Measurements from ENCODE around the gene MGP.

Gene MGP

DNA sequence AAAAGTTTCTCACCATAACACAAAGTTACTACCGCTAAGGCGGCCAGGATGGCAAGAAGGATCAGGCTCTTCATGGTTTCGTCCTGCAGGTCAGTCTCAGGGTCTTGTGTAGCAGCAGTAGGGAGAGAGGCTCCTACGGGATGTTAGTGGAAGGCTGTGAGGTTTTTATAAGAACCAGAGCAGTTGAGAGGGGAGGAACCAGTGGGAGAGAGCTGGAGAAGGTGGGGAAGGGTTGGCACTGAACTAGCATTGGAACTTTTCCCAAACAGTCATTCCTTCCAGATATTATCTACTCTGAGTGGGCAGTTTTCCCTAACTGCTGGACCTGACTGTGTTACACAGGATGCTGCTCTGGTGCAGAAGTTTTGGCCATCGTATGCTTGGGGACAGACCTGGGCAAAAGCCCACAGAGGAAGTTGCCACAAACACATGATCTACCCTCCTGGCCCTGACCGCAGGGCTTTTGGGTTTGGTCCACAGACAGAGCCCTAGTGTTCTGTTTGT lies at the start of gene MGP:
Gene MGP, minus strand, starts transcription at position 137 of the 504 bp plus-strand sequence. Its CDS starts 63 bp downstream, at position 74.
- DNase-seq = no peak

DNA sequence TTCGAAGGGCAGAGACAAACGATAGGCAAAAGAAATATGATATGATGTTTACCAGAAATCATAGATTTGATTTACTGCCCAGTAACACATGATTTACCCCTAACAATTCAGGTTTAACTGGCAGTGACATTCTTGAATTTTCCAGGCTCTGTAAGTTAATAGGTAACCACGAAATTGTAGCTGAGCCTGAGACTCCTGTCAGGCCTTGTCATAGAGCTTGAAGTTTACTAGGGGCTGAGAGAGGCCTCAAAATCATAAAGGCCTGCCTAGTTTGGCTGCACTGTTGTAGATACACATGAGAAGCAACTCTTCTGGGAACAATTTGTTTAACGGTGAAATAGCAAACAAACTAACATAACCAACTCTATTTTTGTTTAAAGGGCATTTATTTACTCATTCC lies 49.4 kb upstream of the MGP start:
- no peak for DNase-seq

DNA sequence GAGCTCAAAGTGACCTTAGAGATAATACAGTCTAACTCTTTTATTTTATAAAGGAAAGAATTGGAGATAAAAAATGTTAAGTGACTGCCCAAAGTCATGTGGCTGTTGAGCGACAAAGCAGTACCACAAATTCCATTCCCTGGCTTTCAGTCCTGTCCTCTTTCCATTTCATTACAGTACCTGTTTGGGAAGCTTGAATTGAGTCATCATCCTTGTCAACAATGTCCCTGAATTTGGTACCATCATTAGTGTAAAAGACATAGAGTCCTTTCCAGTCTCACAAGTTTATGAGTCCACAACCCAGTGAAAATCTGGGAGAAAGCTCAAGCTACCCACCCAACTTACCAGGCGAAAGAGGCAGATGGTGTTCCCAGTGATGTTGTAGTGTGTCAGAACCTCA lies 48.9 kb upstream of the MGP start:
- DNase-seq = no peak

DNA sequence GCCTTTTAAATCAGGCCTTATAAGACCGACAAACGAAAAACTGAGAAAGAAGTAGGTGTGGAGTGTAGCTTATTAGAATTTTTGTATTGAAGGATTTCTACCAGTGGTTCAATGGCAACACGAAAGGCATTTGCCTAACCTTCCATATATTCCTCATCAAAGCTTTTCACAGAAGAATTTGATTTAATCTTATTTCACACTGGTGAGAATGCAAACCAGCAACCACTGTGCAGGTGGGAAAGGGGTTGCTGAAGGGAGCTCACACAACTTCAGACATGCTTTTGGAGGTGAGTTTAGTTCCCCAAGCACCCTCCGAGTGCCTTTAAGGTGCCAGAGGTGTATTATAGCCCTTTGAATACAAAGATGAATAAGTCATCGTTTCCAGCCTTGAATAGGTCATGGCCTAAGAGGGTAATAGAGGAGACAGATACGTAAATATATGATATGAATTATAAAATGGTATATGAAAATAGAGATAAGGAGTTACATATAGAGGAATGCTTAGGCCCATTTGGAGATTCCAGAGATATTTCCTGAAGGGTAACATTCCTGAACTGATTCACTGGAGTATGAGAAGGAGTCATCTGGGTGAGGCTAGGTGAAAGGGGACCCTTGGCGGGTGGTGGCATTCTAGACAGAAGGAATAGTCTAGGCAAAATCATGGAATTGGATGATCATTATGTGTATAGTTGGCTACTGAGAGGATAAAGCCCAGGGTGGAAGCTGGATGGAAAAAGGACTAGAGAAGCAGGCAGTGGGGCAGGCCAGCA lies 46.3 kb upstream of the MGP start:
- DNase-seq = no peak

DNA sequence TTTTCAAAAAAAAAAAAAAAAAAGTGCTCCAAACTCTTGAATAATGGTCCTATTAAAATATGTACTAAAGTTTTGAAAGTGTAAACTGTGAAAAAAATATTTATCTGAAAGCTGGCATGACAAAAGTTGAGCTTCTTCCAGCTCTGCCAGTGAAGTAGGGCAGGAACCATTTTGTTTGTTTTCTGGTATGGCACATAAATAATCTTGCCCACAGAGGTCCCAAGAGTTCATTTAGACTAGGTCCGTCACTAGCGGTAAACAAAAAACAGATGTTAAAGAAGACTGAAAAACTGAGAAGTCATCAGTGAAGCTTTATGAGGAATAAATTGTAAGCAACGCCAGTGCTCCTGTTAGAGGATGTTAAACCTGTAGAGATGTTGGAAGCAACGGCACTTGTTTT lies 45.7 kb upstream of the MGP start:
- DNase-seq = no peak

DNA sequence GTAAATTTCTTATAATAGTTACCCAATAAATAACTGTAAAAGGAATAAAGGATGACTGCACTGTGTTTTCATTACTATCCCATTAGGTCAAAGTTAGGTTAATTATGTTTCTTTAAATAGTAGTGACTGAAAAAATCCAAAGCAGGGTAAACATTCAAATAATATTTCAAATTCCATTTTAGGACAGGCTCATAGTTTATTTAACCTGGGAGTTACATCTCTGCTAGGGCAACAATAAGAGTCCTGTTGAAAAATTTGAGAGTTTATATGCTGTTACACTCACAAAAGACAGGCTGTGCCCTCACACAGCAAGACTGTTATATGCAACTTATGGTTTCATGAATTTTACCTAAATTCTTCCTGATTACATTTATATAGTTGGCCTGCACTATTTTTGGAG lies 44.6 kb upstream of the MGP start:
- no peak for DNase-seq

DNA sequence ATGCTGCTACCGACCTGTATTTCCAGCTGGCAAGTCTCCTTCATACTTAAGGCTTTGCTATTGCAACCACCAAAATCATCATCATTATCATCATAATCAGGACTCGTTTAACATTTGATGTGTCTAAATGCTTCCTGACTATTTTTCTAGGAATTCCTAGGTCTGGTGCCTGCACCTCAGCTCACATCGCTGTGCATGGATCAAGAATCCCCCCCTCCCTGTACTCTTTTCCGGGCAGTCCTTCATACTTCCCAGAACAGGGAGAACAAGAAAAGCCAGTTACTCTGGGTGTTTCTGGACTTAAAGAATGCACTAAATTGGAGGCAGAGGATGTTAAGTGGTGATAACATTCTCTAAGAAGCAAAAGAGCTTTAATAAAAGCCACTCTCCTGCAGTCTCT lies 43.3 kb upstream of the MGP start:
- no peak for DNase-seq

DNA sequence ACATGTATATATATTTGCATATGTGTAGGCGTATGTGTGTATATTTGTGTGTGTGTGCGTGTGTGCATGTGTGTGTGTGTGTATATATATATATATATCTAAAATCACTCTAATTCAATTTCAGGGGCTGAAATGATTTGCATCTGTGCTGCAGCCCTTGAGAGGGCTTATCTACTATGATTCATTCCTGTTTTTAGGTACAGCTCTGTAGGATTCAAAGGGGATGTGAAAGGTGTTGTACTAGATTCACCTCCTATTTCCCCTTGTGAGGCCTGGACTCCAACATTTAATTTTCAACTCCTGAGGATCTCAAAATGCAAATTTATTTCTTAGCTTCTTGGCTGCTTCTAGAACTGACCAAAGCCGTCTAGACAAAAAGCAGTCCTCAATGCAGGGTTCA lies 41.6 kb upstream of the MGP start:
- no peak for DNase-seq

DNA sequence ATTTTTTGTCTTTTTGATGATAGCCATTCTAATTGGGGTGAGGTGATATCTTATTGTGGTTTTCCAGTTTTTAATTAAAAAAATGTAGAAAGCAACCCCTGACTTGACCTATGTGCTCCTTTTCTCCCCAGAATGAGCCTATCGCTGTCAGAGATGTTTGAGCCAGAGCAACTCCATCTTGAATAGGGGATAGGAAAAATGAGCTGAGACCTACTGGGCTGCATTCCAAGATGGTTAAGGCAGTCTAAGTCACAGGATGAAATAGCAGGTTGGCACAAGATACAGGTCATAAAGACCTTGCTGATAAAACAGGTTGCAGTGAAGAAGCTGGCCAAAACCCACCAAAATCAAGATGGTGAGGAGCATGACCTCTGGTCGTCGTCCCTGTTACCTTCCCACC lies 38.9 kb upstream of the MGP start:
- DNase-seq = no peak

DNA sequence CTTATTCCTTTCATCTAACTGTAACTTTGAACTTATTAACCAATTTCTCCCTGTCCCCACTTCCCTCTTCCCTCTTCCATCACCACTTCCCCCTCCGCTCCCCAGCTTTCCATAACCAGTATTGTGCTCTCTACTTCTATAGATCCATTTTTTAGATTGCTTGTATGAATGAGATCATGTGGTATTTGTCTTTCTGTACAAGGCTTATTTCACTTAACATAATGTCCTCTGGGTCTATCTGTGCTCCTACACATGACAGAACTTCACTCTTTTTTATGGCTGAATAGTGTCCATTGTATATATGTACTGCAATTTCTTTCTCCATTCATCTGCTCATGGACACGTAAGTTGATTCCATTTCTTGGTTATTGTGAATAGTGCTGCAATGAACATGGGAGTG lies 38.3 kb upstream of the MGP start:
- no peak for DNase-seq

DNA sequence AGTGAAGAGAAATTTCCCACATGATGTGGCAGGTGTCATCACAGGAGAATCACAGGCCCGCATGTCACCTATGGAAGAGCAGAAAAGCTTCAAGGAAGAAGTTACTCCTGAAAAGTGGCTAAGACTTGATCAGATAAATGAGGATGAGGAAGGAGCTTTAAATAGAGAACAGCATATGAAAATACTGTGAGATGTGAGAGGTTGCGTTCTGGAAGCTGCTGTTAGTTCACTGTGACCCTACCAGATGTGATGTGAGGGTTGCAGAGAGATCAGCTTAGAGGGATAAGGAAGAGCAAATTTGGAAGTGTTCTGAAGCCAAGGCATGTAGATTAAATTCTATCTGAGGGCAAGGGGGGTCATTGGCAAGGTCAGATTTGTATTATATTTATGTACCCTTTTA lies 35.6 kb upstream of the MGP start:
- no peak for DNase-seq

DNA sequence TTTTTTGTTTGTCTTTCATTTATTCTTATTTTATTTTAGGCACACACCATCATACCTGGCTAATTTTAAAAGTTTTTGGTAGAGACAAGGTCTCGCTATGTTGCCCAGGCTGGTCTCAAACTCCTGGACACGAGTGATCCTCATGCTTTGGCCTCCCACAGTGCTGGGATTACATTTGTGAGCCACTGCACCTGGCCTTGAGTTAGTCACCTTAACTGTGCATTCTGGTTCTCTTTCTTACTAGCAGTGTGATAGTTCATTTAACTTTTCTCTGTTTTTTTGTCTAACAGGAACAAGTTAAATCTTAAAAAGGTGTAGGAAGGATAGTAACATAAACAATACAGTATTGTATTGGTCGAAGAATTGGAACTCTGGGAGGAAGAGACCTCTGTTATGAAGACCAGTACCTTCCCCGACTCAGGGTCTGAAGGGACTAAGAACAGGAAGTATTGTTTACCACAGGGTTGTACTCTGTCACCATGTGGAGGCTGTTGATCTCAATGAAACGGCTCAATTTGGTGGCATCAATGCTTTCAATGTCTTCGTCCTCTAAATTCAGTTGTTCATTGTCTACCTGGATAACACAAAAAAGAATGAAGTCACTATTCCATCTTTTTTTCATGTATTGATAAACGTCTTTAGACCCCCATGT lies 34.9 kb upstream of the MGP start:
- no peak for DNase-seq

DNA sequence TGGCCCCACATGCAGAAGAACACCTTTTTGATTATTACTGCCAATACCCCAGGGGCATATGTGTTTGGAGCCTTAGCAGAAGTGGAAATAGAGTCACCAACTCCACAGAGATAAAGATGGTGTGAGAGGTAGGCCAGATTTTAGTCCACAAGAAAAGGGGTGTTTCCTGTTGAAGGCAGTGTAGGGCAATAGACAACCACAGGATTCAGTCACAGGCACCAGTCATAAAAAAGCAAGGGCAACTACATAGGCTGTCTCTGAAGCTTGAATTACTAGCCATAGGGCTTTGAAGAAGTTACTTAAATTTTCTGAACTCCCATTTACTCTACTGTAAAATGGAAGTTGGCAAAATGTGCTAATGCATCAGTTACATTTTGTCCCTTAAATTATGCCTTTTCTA lies 33.8 kb upstream of the MGP start:
- DNase-seq = no peak

DNA sequence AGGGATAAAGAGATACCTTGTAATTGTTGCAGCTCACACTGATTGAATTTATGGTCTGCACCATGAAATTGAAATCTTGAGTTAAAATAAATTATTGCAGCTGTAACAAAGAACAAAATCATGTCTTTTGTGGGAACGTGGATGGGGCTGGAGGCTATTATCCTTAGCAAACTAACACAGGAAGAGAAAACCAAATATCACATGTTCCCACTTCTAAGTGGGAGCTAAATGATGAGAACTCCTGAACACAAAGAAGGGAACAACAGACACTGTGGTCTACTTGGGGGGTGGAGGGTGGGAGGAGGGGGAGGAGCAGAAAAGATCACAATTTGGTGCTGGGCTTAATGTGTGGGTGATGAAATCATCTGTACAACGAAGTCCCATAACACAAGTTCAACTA lies 30.1 kb upstream of the MGP start:
- DNase-seq = no peak

DNA sequence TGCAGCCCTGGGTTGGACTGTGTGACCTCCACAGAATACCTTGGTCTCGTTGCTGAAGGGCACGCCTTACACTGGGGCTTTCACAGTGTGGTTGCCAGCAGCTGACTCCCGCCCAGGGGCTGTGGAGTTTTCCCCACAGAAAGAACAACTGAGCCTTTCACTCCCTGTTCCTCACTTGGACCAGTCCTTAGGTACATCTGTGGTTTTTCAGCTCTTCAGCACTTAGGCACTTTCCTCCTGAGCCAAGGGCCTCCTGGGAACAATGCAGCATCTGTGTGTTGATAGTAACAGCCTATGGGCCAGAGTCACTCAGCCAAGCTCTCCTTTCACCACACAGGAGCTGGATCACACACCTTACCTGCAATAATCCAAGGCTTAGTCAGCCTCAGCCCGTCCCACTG lies 27.7 kb upstream of the MGP start:
- no peak for DNase-seq

DNA sequence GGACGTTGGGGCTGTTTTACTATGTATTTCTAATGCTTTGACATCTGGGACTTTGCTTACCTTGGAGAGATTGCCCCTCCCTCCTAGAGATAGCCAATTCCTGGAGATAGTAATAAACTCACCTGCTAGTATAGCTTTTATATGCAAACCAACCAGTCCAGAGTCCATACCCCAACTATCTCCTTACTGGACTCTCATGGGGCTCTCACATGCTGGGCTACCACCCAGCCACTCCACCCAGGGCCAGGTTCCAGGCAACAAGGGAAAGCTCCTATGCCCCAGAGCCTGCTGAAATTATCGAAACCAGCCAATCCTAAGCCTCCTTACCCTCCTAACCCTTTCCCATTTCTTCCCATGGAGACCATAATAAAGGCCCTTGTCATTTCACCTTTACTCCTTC lies 25.5 kb upstream of the MGP start:
- no peak for DNase-seq

DNA sequence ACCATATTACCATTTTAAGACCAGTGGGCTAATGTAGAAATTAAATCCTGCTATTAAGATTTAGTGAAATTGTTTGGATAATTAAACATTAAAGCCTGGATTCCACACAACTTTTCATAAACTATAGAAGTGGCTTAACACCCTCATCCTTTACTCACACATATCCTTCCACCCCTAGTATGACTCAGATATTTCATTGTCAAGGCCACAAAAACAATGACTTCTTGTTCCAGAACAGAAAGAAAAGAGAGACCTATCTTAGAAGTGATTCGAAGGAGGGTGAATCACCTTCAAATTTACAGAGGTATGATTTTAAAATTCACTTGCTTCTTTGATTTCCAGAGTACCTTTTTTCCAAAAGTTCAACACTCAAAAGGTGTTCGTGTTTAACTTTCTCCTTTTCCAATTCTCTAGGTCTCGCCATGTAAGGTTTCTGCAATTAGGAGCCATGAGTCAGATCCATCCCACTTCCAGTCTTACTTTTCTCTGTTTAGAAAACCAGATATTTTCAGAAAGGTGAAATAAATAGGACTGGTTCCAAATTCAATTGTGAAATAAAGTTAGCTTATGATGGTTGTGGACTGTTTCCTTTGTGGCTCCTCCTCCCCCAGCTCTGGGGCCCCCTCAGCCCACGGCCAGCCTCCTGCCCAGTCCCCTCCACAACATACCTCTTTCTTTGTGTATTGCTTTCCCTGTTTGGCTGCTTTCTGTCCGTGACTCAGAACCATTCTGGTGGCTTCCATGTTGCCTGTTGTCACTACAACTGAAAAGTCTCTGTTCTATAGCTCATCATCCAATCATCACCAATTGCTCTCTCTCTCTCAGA lies 24.6 kb upstream of the MGP start:
- no peak for DNase-seq

DNA sequence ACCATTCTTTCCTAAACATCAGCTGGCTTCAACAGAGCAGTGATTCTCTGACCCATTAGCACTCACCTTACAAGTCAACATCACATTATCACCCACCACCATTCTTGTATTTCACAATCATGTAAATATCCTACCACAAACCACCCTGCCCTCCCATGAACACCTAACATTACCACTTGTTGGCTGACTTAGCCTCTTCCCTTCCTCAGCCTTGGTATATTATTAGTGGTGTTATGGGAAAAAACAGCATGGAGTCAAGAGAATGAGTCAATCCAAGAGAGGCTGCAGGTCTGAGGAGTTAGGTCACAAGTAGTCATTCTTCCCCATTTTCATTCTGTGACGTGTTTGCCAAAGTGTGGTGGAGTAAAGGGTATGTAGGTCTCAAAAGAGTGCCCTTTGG lies 22.3 kb upstream of the MGP start:
- DNase-seq = no peak

DNA sequence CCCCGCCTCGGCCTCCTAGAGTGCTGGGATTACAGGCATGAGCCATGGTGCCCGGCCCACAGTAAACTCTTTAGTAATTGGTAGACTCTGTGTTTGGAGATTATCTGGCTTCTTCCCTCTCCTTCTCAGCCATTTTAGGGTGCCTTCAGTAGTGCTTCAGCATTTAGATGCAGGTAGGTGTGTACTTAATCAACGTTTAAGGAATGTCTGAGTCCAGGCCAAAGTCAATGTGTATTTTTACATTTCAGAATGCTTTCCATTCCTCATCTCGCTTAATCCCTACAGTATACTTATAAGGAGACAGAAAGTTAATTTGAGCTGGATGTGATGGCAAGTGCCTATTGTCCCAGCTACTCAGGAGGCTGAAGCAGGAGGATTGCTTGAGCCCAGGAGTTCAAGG lies 20.5 kb upstream of the MGP start:
- no peak for DNase-seq

DNA sequence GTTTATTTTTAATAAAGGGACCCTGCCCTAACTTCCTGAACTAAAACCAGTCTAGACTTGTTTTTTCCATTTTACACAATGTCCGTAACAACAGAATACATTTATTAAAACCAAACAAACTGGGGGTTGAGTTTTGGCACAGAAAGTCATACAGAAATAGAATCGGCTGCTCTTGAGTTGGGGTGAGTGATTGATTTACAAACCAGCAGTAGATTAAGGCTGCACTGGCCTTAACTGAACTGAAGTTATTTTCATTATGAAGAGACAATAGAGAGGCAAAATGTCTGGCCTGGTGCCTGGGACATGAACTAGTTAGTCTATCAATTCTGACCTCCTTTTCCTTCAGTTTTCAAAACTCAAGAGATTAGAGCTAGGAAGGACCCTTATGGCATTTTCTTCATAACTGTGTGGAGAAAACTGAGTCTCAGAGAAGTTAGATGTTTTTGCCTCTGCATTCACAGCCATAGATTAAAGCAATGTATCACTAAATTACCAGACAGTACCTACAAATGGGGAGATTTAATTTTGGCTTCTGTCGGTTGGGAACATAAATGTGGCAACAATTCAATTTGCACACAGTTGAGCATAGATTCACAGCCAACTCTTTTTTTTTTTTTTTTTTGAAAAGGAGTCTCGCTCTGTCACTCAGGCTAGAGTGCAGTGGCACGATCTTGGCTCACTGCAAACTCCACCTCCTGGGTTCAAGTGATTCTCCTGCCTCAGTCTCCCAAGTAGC lies 19.8 kb upstream of the MGP start:
- DNase-seq = no peak

DNA sequence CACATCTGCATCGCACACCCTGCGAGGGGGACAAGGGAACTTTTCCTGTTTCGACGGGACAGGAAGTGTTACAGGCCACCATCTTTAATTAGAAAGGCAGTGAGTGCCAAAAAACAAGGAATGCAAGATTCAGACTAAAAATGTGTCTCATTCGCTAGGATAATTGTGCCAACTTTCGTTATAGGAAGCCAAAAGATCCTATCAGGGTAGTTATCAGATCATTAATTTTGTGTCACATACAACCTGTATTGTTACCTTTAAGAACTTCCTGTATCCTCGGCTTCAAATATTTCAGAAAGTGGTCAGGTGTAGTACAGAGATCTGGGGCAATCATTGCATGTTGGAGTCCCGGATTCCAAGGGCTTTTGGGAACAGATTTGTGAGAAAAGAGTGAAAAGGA lies 19.2 kb upstream of the MGP start:
- no peak for DNase-seq

DNA sequence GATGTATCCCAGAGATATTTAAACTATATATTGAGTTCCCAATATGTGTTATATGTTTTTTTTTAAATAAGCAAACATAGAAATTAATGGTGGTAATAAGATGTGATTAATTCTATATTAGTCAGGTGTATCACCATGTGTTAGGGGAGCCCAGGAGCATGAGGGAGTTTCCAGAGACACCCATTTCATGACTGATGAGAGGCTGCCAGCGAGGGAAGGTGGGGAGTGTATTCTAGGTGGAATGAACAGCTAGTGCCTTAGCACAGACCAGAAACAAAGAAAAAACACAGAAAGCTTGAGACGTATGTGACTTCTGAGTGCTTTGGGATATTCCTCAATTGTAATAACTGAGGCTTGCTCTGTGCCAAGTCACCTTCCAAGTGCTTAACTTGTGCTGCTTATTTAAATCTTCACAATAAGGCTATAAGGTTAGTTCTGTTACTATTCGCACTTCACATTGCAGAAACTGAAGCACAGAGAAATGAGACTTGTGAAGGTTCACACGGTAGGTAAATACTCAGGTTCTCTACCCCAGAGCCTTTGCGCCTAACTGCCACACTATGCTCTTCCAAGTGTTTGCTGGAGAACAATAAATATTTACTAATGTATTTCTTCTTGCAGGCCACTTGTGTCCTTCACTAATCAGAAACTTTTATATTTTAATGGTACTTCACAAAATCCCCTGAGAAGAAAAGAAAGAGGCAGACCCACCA lies 17.9 kb upstream of the MGP start:
- DNase-seq = no peak

DNA sequence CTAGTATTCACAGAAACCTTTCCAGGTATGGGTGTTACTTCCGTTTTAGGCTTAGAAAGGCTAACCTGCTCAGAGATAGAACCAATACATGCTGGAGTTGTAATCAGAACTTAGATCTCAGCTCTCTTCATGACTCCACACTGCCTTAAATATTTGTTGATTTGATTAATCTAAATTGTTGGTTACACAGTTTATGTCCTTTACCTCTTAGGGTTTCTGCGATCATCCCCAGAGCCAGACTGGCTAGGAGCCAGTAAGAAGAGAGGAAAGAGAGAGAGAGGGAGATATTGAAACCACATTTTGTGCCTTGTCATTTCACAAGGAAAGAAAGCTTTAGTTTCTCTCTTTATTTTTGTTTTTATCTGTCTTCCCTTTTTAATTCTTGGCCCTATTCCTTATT lies 16.8 kb upstream of the MGP start:
- no peak for DNase-seq

All from NCI-H2227 treated with DMSO at 0.1 percent for 48 hours (cell line).